K562 (cell line): Measurements from ENCODE around the gene NPIPB2. TPM values are rescaled to one million over a fixed set of nuclear protein-coding genes. Genes with fewer than 3 reads are reported as not detected.

Experiments used
- ATAC-seq: fragments of 200-7000 bp; cut with Tn5 transposase; 3 replicates; pipeline ENCODE4 v1.9.1; 2020; ENCODE audit warnings: moderate library complexity
- BruUV-seq: library from RNA; stranded (reverse); fragments of 400-500 nt; replicated peaks from 2 replicates; lab custom pipeline; 2021; lab: Mats Ljungman, UMichigan
- CTCF ChIA-PET: fragments of 300-600 bp; formaldehyde crosslinking; extraction: SDS; loops from one replicate; lab custom pipeline; 2021; ENCODE audit warnings: low intra/inter-chr PET ratio; lab: Yijun Ruan, JAX
- POLR2A ChIA-PET: fragments of 300-600, 350-650 bp; sonication (Branson Sonifier 250); formaldehyde crosslinking; extraction: SDS; loops from one replicate; lab custom pipeline; 2021; ENCODE audit warnings: antibody characterized with exemption, inconsistent platforms; lab: Yijun Ruan, JAX
- DNase-seq, 4 experiments: peaks; one replicate each; pipeline versions ENCODE4 v3.0.0 to v3.0.0-alpha.2; 2011 to 2018; ENCODE audit warnings: low spot score in 3 of 4, mixed read lengths in 3 of 4; ENCODE audit errors: extremely low read depth in 1 of 4
- FAIRE-seq: peaks from 2 replicates; lab custom pipeline; 2011; peaks lifted over from hg19 to GRCh38; lab: Jason Lieb, UNC
- H2AFZ ChIP-seq: 2 replicates; pipeline ENCODE4 v1.6.0; 2011; ENCODE audit warnings: low read depth, low read length, control low read depth, inconsistent platforms
- H3K27ac ChIP-seq: fragments of 200-600 bp; 3 replicates; pipeline ENCODE4 v1.8.0; 2011; ENCODE audit warnings: low read depth, mild to moderate bottlenecking, control low read depth, inconsistent platforms, low read length, moderate library complexity, mixed read lengths; ENCODE audit errors: extremely low read depth
- H3K27me3 ChIP-seq, 2 experiments: fragments of 300-600 bp in 1 of 2; 2 replicates in 1 of 2; 3 replicates in 1 of 2; pipeline versions ENCODE4 v1.6.0 to v1.8.0; 2011; ENCODE audit warnings: inconsistent platforms in 2 of 2, low read length in 2 of 2, mild to moderate bottlenecking in 1 of 2, mixed read lengths in 1 of 2, moderate library complexity in 1 of 2; ENCODE audit not compliant: control insufficient read depth in 2 of 2, insufficient read depth in 2 of 2
- H3K36me3 ChIP-seq: fragments of 300-600 bp; 3 replicates; pipeline ENCODE4 v1.8.0; 2011; ENCODE audit warnings: mild to moderate bottlenecking, low read length, inconsistent platforms; ENCODE audit not compliant: control insufficient read depth, insufficient read depth
- H3K4me1 ChIP-seq, 2 experiments: fragments of 200-600 bp in 1 of 2; replicated peaks in 1 of 2; 2 replicates in 1 of 2; 3 replicates in 1 of 2; pipeline versions ENCODE4 v1.5.1 to v1.8.0; 2011; ENCODE audit warnings: inconsistent platforms in 2 of 2, low read length in 2 of 2, mild to moderate bottlenecking in 1 of 2, mixed read lengths in 1 of 2, moderate library complexity in 1 of 2; ENCODE audit not compliant: control insufficient read depth in 2 of 2, insufficient read depth in 2 of 2
- H3K4me2 ChIP-seq: 2 replicates; pipeline ENCODE4 v1.6.1; 2011; ENCODE audit warnings: low read length, control low read depth, inconsistent platforms, mixed read lengths; ENCODE audit not compliant: insufficient read depth
- H3K4me3 ChIP-seq: fragments of 200-600 bp; sonication (generic), shearing (Covaris generic); 2 replicates; pipeline ENCODE4 v1.5.1; 2016; ENCODE audit warnings: control low read depth, inconsistent platforms
- H3K79me2 ChIP-seq: fragments of 200-600 bp; 3 replicates; pipeline ENCODE4 v1.8.0; 2011; ENCODE audit warnings: low read length, inconsistent platforms; ENCODE audit not compliant: control insufficient read depth, insufficient read depth
- H3K9ac ChIP-seq, 2 experiments: 2 replicates each; pipeline versions ENCODE4 v1.6.0 to v1.6.1; 2011; ENCODE audit warnings: low read depth in 2 of 2, low read length in 2 of 2, control low read depth in 1 of 2, inconsistent platforms in 1 of 2, mild to moderate bottlenecking in 1 of 2, mixed read lengths in 1 of 2; ENCODE audit not compliant: insufficient read depth in 1 of 2
- H3K9me1 ChIP-seq: one replicate; pipeline ENCODE4 v1.6.0; 2011; ENCODE audit warnings: inconsistent platforms, mild to moderate bottlenecking, low read length, moderate library complexity; ENCODE audit not compliant: control insufficient read depth, insufficient read depth
- H3K9me3 ChIP-seq: replicated peaks from 2 replicates; pipeline ENCODE4 v1.5.1; 2011; ENCODE audit warnings: low read depth, low read length, inconsistent platforms; ENCODE audit not compliant: control insufficient read depth, insufficient read depth
- H4K20me1 ChIP-seq: replicated peaks from 2 replicates; pipeline ENCODE4 v1.6.1; 2011; ENCODE audit warnings: low read length, inconsistent platforms, mixed read lengths; ENCODE audit not compliant: control insufficient read depth, insufficient read depth
- CEBPB ChIP-seq: fragments of 450-650 bp; IDR thresholded peaks from 2 replicates; pipeline ENCODE4 v1.6.1; 2016; ENCODE audit warnings: missing genetic modification characterization, missing compliant biosample characterization
- CEBPG ChIP-seq, 3 experiments: fragments of 200-800 bp in 1 of 3; sonication (Bioruptor generic) in 1 of 3; sonication (generic) in 1 of 3; formaldehyde crosslinking in 1 of 3; IDR thresholded peaks in 2 of 3; conservative IDR thresholded peaks in 1 of 3; 2 replicates each; pipeline versions ENCODE4 v1.6.1 to v1.8.0; 2016 to 2022; ENCODE audit warnings: missing compliant biosample characterization in 2 of 3, missing genetic modification characterization in 2 of 3, mild to moderate bottlenecking in 1 of 3, missing genetic modification reagents in 1 of 3
- HSF4 ChIP-seq: fragments of 250-450 bp; sonication (Bioruptor Pico); IDR thresholded peaks from 2 replicates; pipeline ENCODE4 v2.1.2; 2022; ENCODE audit warnings: mild to moderate bottlenecking, moderate library complexity, borderline replicate concordance
- NCOA4 ChIP-seq: fragments of 450-650 bp; IDR thresholded peaks from 2 replicates; pipeline ENCODE4 v1.6.1; 2018; ENCODE audit warnings: mild to moderate bottlenecking; ENCODE audit not compliant: partially characterized antibody
- SRSF3 ChIP-seq: fragments of 200-400 bp; formaldehyde crosslinking; IDR thresholded peaks from 2 replicates; pipeline ENCODE4 v1.6.1; 2016; ENCODE audit warnings: mild to moderate bottlenecking, low read length, moderate library complexity; ENCODE audit not compliant: insufficient read depth
- WGBS: fragments of 100-300 bp; shearing (Covaris generic); methylation state at CpG from one replicate; pipeline ENCODE4 v1.1.6; 2016; ENCODE audit warnings: low coverage, mixed read lengths; ENCODE audit not compliant: insufficient coverage; ENCODE audit errors: missing lambda C conversion rate; 5-methylcytosine and 5-hydroxymethylcytosine counted together
- in situ Hi-C: fragments of 300-500 bp; cut with MboI; formaldehyde crosslinking; loops from 4 replicates; pipeline ENCODE4 v1.15.0; 2018; ENCODE audit warnings: inconsistent platforms, mixed read lengths
- intact Hi-C: fragments of 100-400 bp; cut with micrococcal nuclease; formaldehyde crosslinking; loops from 2 replicates; pipeline ENCODE4 v1.14.2; 2022
- polyA plus RNA-seq, 8 experiments: library from polyadenylated mRNA; depleted of rRNA in 4 of 8; stranded (reverse) in 5 of 8; unstranded in 3 of 8; fragments of >200 nt; fragmentation: Nextera tagmentation in 2 of 8; fragmentation: Illumina TruSeq in 1 of 8; extraction: Ambion mirVana in 2 of 8; extraction: Trizol in 1 of 8; gene quantifications; 2 replicates each; pipeline versions ENCODE4 v1.2.1 to v1.2.3, GENCODE V29; 2011 to 2014; ENCODE audit warnings: inconsistent platforms in 1 of 8, missing spikeins in 1 of 8
- small RNA-seq: library from RNA; depleted of rRNA; stranded (forward); fragments of <200 nt; gene quantifications from one replicate; pipeline ENCODE3, GENCODE V24; 2014
- total RNA-seq, 7 experiments: library from RNA; depleted of rRNA in 6 of 7; stranded (reverse); fragments of >200 nt in 6 of 7; fragmentation: Illumina TruSeq in 2 of 7; extraction: Trizol in 2 of 7; gene quantifications; 2 replicates each; pipeline versions ENCODE4 v1.2.1 to v1.2.3, GENCODE V29; 2011 to 2021; ENCODE audit warnings: low replicate concordance in 1 of 7

NPIPB2 gene
- total and polyA plus RNA-seq, 9 of the 15 experiments (the other 6 are each of a cell fraction or from before 2014, with no cell fraction given), result 0.21 to 2.9 (median 1.6) TPM; not detected in 1

GRCh38 chr16:11877374-11877773 lies 64.5 kb downstream of the NPIPB2 start:
- Histone ChIP-seq H3K27ac (no peak overlapping the region), H4K20me1 (no peaks in the 10 kb centered on the region), H2AFZ (no peak overlapping the region), H3K27me3 (no peaks in the 10 kb centered on the region), H3K4me2 (no peak overlapping the region), H3K4me3 (no peak overlapping the region), H3K36me3 (peaks cover 89% of the 10 kb centered on the region), H3K4me1 (no peaks in the 10 kb centered on the region), H3K9ac (no peak overlapping the region), H3K9me3 (no peaks in the 10 kb centered on the region), H3K9me1 (no peaks in the 10 kb centered on the region), H3K79me2 (peaks cover 4% of the 10 kb centered on the region; the same call in 1 of the 3 replicates)
- intact Hi-C loops (no loop called here), in situ Hi-C loops (no loop called here)
- DNase-seq, result no peak
- ChIA-PET CTCF (no interaction called here), POLR2A (interaction anchor here (0.8 kb wide), 1 partner anchor 28 kb away, joined by 3 read pairs; no protein-coding TSS in a partner anchor)
- TF ChIP-seq HSF4 (CRISPR knock-in tag) (no peak), NCOA4 (no peak), CEBPB (peak; percentile 74), SRSF3 (no peak), CEBPG (CRISPR knock-in tag; IDR thresholded peaks at IDR 0.05) (no peak), CEBPG (tag; conservative IDR thresholded peaks at IDR 0.05 in 1 of 2, IDR thresholded peaks at IDR 0.05 in 1 of 2) (peak; percentile 49 to 75; a peak in 2 of 4 replicates)
- no peak for ATAC-seq
- FAIRE-seq, result no peak
- 89% methylated on average over 5 of the region's 5 CpGs for WGBS
- no TSS peak for BruUV-seq

Small RNAs within 50 kb of the gene (small RNA-seq; reads per million reads assigned to genes)
- not detected for gene AC007216.5
- not detected for gene COX6CP1
- not detected for gene UBL5P4

Other genes starting within 250 kb of the NPIPB2 start
- 26.2 and 32.9 TPM in 2 replicates for gene TXNDC11, start 199.2 kb downstream of the NPIPB2 start, total RNA-seq (2014; rRNA removed)
- 17.8 TPM in 2 replicates for gene TXNDC11, start 199.2 kb downstream of the NPIPB2 start, total RNA-seq (2014; rRNA removed; fragmentation: Illumina TruSeq; extraction: Trizol)
- gene TXNDC11, start 199.2 kb downstream of the NPIPB2 start, total RNA-seq (2015; rRNA removed; fragmentation: Illumina TruSeq; extraction: Trizol), result 28.2 and 28.6 TPM in 2 replicates
- 25.4 and 26.2 TPM in 2 replicates for gene TXNDC11, start 199.2 kb downstream of the NPIPB2 start, total RNA-seq (2021)
- gene TXNDC11, start 199.2 kb downstream of the NPIPB2 start, polyA plus RNA-seq (2011; rRNA removed), result 32.6 and 35.8 TPM in 2 replicates
- 27.7 and 29.2 TPM in 2 replicates for gene TXNDC11, start 199.2 kb downstream of the NPIPB2 start, polyA plus RNA-seq (2014; fragmentation: Illumina TruSeq; extraction: Trizol)
- 1 to 10 TPM in 1 of 2 experiments, under 1 TPM in 1; 0.66 to 2.3 TPM for gene TXNDC11, start 199.2 kb downstream of the NPIPB2 start, polyA plus RNA-seq (2014; fragmentation: Nextera tagmentation; extraction: Ambion mirVana)
- 22.2 and 32.3 TPM in 2 replicates for gene TXNDC11, start 199.2 kb downstream of the NPIPB2 start, polyA plus RNA-seq (2014; rRNA removed)
- gene ZC3H7A, start 144.8 kb downstream of the NPIPB2 start, total RNA-seq (2014; rRNA removed), result 19.8 and 21.7 TPM in 2 replicates
- gene ZC3H7A, start 144.8 kb downstream of the NPIPB2 start, total RNA-seq (2014; rRNA removed; fragmentation: Illumina TruSeq; extraction: Trizol), result 23.7 and 27.1 TPM in 2 replicates
- gene ZC3H7A, start 144.8 kb downstream of the NPIPB2 start, total RNA-seq (2015; rRNA removed; fragmentation: Illumina TruSeq; extraction: Trizol), result 26.4 and 28.2 TPM in 2 replicates
- 37.1 and 39.4 TPM in 2 replicates for gene ZC3H7A, start 144.8 kb downstream of the NPIPB2 start, total RNA-seq (2021)
- 30.7 and 31.3 TPM in 2 replicates for gene ZC3H7A, start 144.8 kb downstream of the NPIPB2 start, polyA plus RNA-seq (2011; rRNA removed)
- gene ZC3H7A, start 144.8 kb downstream of the NPIPB2 start, polyA plus RNA-seq (2014; fragmentation: Illumina TruSeq; extraction: Trizol), result 40.0 and 49.1 TPM in 2 replicates
- gene ZC3H7A, start 144.8 kb downstream of the NPIPB2 start, polyA plus RNA-seq (2014; fragmentation: Nextera tagmentation; extraction: Ambion mirVana), result 10 to 100 TPM; 22.5 to 23.1 TPM
- 26.0 and 35.8 TPM in 2 replicates for gene ZC3H7A, start 144.8 kb downstream of the NPIPB2 start, polyA plus RNA-seq (2014; rRNA removed)
- gene RSL1D1, start 90.5 kb downstream of the NPIPB2 start, total RNA-seq (2014; rRNA removed), result 259 and 349 TPM in 2 replicates
- gene RSL1D1, start 90.5 kb downstream of the NPIPB2 start, total RNA-seq (2014; rRNA removed; fragmentation: Illumina TruSeq; extraction: Trizol), result 418 and 492 TPM in 2 replicates
- 374 and 403 TPM in 2 replicates for gene RSL1D1, start 90.5 kb downstream of the NPIPB2 start, total RNA-seq (2015; rRNA removed; fragmentation: Illumina TruSeq; extraction: Trizol)
- 254 and 259 TPM in 2 replicates for gene RSL1D1, start 90.5 kb downstream of the NPIPB2 start, total RNA-seq (2021)
- gene RSL1D1, start 90.5 kb downstream of the NPIPB2 start, polyA plus RNA-seq (2011; rRNA removed), result 169 and 299 TPM in 2 replicates
- gene RSL1D1, start 90.5 kb downstream of the NPIPB2 start, polyA plus RNA-seq (2014; fragmentation: Illumina TruSeq; extraction: Trizol), result 598 and 753 TPM in 2 replicates
- gene RSL1D1, start 90.5 kb downstream of the NPIPB2 start, polyA plus RNA-seq (2014; fragmentation: Nextera tagmentation; extraction: Ambion mirVana), result 100 to 1,000 TPM; 373 to 662 TPM
- gene RSL1D1, start 90.5 kb downstream of the NPIPB2 start, polyA plus RNA-seq (2014; rRNA removed), result 240 and 316 TPM in 2 replicates
- 107 TPM in 2 replicates for gene GSPT1, start 26.1 kb downstream of the NPIPB2 start, total RNA-seq (2014; rRNA removed)
- 151 and 161 TPM in 2 replicates for gene GSPT1, start 26.1 kb downstream of the NPIPB2 start, total RNA-seq (2014; rRNA removed; fragmentation: Illumina TruSeq; extraction: Trizol)
- 147 and 148 TPM in 2 replicates for gene GSPT1, start 26.1 kb downstream of the NPIPB2 start, total RNA-seq (2015; rRNA removed; fragmentation: Illumina TruSeq; extraction: Trizol)
- gene GSPT1, start 26.1 kb downstream of the NPIPB2 start, total RNA-seq (2021), result 210 and 219 TPM in 2 replicates
- 126 and 162 TPM in 2 replicates for gene GSPT1, start 26.1 kb downstream of the NPIPB2 start, polyA plus RNA-seq (2011; rRNA removed)
- 219 and 269 TPM in 2 replicates for gene GSPT1, start 26.1 kb downstream of the NPIPB2 start, polyA plus RNA-seq (2014; fragmentation: Illumina TruSeq; extraction: Trizol)
- gene GSPT1, start 26.1 kb downstream of the NPIPB2 start, polyA plus RNA-seq (2014; fragmentation: Nextera tagmentation; extraction: Ambion mirVana), result 10 to 100 TPM; 63.8 to 75.0 TPM
- 111 and 132 TPM in 2 replicates for gene GSPT1, start 26.1 kb downstream of the NPIPB2 start, polyA plus RNA-seq (2014; rRNA removed)
- not detected in 2 replicates for gene TNFRSF17, start 23.2 kb upstream of the NPIPB2 start, total RNA-seq (2014; rRNA removed)
- not detected in 2 replicates for gene TNFRSF17, start 23.2 kb upstream of the NPIPB2 start, total RNA-seq (2014; rRNA removed; fragmentation: Illumina TruSeq; extraction: Trizol)
- not detected in 2 replicates for gene TNFRSF17, start 23.2 kb upstream of the NPIPB2 start, total RNA-seq (2015; rRNA removed; fragmentation: Illumina TruSeq; extraction: Trizol)
- gene TNFRSF17, start 23.2 kb upstream of the NPIPB2 start, total RNA-seq (2021), result not detected in 2 replicates
- not detected in 2 replicates for gene TNFRSF17, start 23.2 kb upstream of the NPIPB2 start, polyA plus RNA-seq (2011; rRNA removed)
- gene TNFRSF17, start 23.2 kb upstream of the NPIPB2 start, polyA plus RNA-seq (2014; fragmentation: Illumina TruSeq; extraction: Trizol), result not detected in 2 replicates
- not detected for gene TNFRSF17, start 23.2 kb upstream of the NPIPB2 start, polyA plus RNA-seq (2014; fragmentation: Nextera tagmentation; extraction: Ambion mirVana)
- gene TNFRSF17, start 23.2 kb upstream of the NPIPB2 start, polyA plus RNA-seq (2014; rRNA removed), result not detected in 2 replicates
- 4.5 and 8.3 TPM in 2 replicates for gene SNX29, start 34.7 kb upstream of the NPIPB2 start, total RNA-seq (2014; rRNA removed)
- 4.8 and 5.4 TPM in 2 replicates for gene SNX29, start 34.7 kb upstream of the NPIPB2 start, total RNA-seq (2014; rRNA removed; fragmentation: Illumina TruSeq; extraction: Trizol)
- gene SNX29, start 34.7 kb upstream of the NPIPB2 start, total RNA-seq (2015; rRNA removed; fragmentation: Illumina TruSeq; extraction: Trizol), result 6.9 and 7.2 TPM in 2 replicates
- 10.2 and 12.8 TPM in 2 replicates for gene SNX29, start 34.7 kb upstream of the NPIPB2 start, total RNA-seq (2021)
- gene SNX29, start 34.7 kb upstream of the NPIPB2 start, polyA plus RNA-seq (2011; rRNA removed), result 4.8 and 6.5 TPM in 2 replicates
- gene SNX29, start 34.7 kb upstream of the NPIPB2 start, polyA plus RNA-seq (2014; fragmentation: Illumina TruSeq; extraction: Trizol), result 4.8 TPM in 2 replicates
- 1 to 10 TPM; 1.5 to 5.5 TPM for gene SNX29, start 34.7 kb upstream of the NPIPB2 start, polyA plus RNA-seq (2014; fragmentation: Nextera tagmentation; extraction: Ambion mirVana)
- gene SNX29, start 34.7 kb upstream of the NPIPB2 start, polyA plus RNA-seq (2014; rRNA removed), result 3.7 and 4.1 TPM in 2 replicates